Skin epidermis (tissue), 12 donors: ENCODE results near the gene TCHH.
"Not testable (repeated sequence)": the region's sequence is repeated elsewhere in the genome, so short reads cannot be mapped to it uniquely, and the experiment has no call there.

Experiments used
- H3K27ac ChIP-seq, 21 experiments: fragments of 200-600 bp; sonication (generic) in 11 of 21; one replicate each; pipeline ENCODE4 v1.5.0; 2020; ENCODE audit warnings: mild to moderate bottlenecking in 3 of 21, inconsistent platforms in 2 of 21, moderate library complexity in 2 of 21
- H3K4me3 ChIP-seq, 7 experiments: fragments of 200-600 bp; sonication (generic) in 2 of 7; one replicate each; pipeline ENCODE4 v1.5.0; 2020; ENCODE audit warnings: inconsistent platforms in 2 of 7, mild to moderate bottlenecking in 2 of 7, moderate library complexity in 1 of 7

The TCHH gene

GRCh38 chr1:152115344-152115743 lies at the start of gene TCHH:
Gene TCHH, minus strand, starts transcription at chr1:152115444. Its CDS starts 1,364 bp downstream, at chr1:152114080.
- Histone ChIP-seq H3K4me3 (no peak within 1 kb of the TSS), H3K27ac (no peak within 1 kb of the TSS)

GRCh38 chr1:152164517-152165136 lies 49.4 kb upstream of the TCHH start:
- Histone ChIP-seq H3K4me3 (no peak overlapping the region), H3K27ac (peak overlapping the region in 5 of 21 experiments; percentile 17 to 63 (median 31))

- H3K27ac ChIP-seq, result peak overlapping the region in 4 of 21 experiments; percentile 20 to 35 (median 26)
- H3K4me3 ChIP-seq, result no peak overlapping the region
Observed at GRCh38 chr1:152162792-152163463, 47.7 kb upstream of the TCHH start.

GRCh38 chr1:152160576-152160975 lies 45.3 kb upstream of the TCHH start:
- no peak overlapping the region for H3K4me3 ChIP-seq
- H3K27ac ChIP-seq, result peak overlapping the region in 2 of 21 experiments; percentile 9 to 40

- no peak within 1 kb of the TSS for H3K4me3 ChIP-seq
- peak within 1 kb of the TSS in 1 of 21 experiments; percentile 9 for H3K27ac ChIP-seq
Observed at GRCh38 chr1:152159144-152159543, 43.9 kb upstream of the TCHH start, which contains the start of gene RPTN. Gene RPTN, minus strand, starts transcription at chr1:152159228. Its CDS starts 1,339 bp downstream, at chr1:152157889.

GRCh38 chr1:152153996-152154395 lies 38.8 kb upstream of the TCHH start:
- H3K27ac ChIP-seq, result no peak overlapping the region
- H3K4me3 ChIP-seq, result no peak overlapping the region

GRCh38 chr1:152151646-152152045 lies 36.4 kb upstream of the TCHH start:
- Histone ChIP-seq H3K4me3 (no peak overlapping the region), H3K27ac (no peak overlapping the region)

- no peak overlapping the region for H3K27ac ChIP-seq
Observed at GRCh38 chr1:152148981-152149380, 33.7 kb upstream of the TCHH start.

GRCh38 chr1:152148051-152148450 lies 32.8 kb upstream of the TCHH start:
- H3K4me3 ChIP-seq, result no peak overlapping the region
- no peak overlapping the region for H3K27ac ChIP-seq

More at GRCh38 chr1:152148981-152149380, 33.7 kb upstream of the TCHH start:
- no peak overlapping the region for H3K4me3 ChIP-seq

- Histone ChIP-seq H3K27ac (no peak overlapping the region), H3K4me3 (no peak overlapping the region)
Observed at GRCh38 chr1:152145769-152146168, 30.5 kb upstream of the TCHH start.

GRCh38 chr1:152144674-152145183 lies 29.5 kb upstream of the TCHH start:
- H3K27ac ChIP-seq, H3K4me3 ChIP-seq: not testable (repeated sequence)

GRCh38 chr1:152143150-152143887 lies 28.1 kb upstream of the TCHH start:
- no peak overlapping the region for H3K27ac ChIP-seq

GRCh38 chr1:152141971-152142584 lies 26.8 kb upstream of the TCHH start:
- Histone ChIP-seq H3K27ac (no peak overlapping the region), H3K4me3 (no peak overlapping the region)

More at GRCh38 chr1:152143150-152143887, 28.1 kb upstream of the TCHH start:
- no peak overlapping the region for H3K4me3 ChIP-seq

GRCh38 chr1:152137215-152137614 lies 22.0 kb upstream of the TCHH start:
- H3K4me3 ChIP-seq, result no peak overlapping the region
- H3K27ac ChIP-seq, result no peak overlapping the region

- Histone ChIP-seq H3K4me3 (no peak overlapping the region), H3K27ac (no peak overlapping the region)
Observed at GRCh38 chr1:152130186-152130585, 14.9 kb upstream of the TCHH start.

- Histone ChIP-seq H3K4me3 (no peak overlapping the region), H3K27ac (no peak overlapping the region)
Observed at GRCh38 chr1:152127673-152128072, 12.4 kb upstream of the TCHH start.

GRCh38 chr1:152125834-152126443 lies 10.7 kb upstream of the TCHH start:
- no peak overlapping the region for H3K27ac ChIP-seq
- H3K4me3 ChIP-seq, result no peak overlapping the region

- H3K27ac ChIP-seq, result no peak overlapping the region
Observed at GRCh38 chr1:152118915-152119314, 3.7 kb upstream of the TCHH start.

GRCh38 chr1:152112885-152113432 lies 2.3 kb downstream of the TCHH start:
- Histone ChIP-seq H3K27ac (no peak overlapping the region), H3K4me3 (peak overlapping the region in 2 of 7 experiments; percentile 26 to 44)

More at GRCh38 chr1:152118915-152119314, 3.7 kb upstream of the TCHH start:
- no peak overlapping the region for H3K4me3 ChIP-seq
